DND-41 (cell line): Measurements from ENCODE around the gene RNU6-1.

Source experiments
- EZH2 ChIP-seq: IDR thresholded peaks from 3 replicates; pipeline ENCODE4 v1.6.1; 2012; ENCODE audit warnings: borderline replicate concordance, low read depth, mild to moderate bottlenecking, moderate library complexity, low read length, inconsistent platforms; ENCODE audit not compliant: severe bottlenecking
- TF ChIP-seq, protein P1 (sequence below): IDR thresholded peaks from 2 replicates; pipeline ENCODE4 v1.5.1; 2012; ENCODE audit warnings: borderline replicate concordance, low read length, moderate library complexity, mild to moderate bottlenecking; ENCODE audit not compliant: poor library complexity, severe bottlenecking; ENCODE audit errors: extremely low read depth

DNA sequence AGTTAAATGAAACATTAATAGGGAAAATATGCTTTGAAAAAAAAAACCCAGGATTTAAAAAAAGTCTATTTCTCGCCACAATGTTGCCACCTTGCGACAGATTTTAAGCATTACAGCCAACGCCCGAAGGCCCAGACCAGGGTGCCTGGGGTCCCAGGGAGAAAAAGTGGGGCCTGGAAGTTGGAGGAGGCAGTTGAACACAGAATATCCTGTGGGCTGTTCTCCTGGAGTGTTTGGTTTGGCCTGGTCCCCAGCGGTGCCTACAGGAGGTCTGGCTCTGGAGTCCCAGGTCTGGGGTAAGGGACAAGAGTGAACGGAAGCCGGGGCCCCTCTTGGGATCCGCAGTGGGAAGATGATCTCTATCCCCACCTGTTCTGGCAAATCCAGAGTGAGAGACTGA, 3.4 kb downstream of the RNU6-1 start:
- TF ChIP-seq, protein P1, sequence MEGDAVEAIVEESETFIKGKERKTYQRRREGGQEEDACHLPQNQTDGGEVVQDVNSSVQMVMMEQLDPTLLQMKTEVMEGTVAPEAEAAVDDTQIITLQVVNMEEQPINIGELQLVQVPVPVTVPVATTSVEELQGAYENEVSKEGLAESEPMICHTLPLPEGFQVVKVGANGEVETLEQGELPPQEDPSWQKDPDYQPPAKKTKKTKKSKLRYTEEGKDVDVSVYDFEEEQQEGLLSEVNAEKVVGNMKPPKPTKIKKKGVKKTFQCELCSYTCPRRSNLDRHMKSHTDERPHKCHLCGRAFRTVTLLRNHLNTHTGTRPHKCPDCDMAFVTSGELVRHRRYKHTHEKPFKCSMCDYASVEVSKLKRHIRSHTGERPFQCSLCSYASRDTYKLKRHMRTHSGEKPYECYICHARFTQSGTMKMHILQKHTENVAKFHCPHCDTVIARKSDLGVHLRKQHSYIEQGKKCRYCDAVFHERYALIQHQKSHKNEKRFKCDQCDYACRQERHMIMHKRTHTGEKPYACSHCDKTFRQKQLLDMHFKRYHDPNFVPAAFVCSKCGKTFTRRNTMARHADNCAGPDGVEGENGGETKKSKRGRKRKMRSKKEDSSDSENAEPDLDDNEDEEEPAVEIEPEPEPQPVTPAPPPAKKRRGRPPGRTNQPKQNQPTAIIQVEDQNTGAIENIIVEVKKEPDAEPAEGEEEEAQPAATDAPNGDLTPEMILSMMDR = peak; percentile 84
- no peak for TF ChIP-seq EZH2
